T47D (cell line): ENCODE measurements around the gene PRRT2.
"Not testable (repeated sequence)": the region's sequence is repeated elsewhere in the genome, so short reads cannot be mapped to it uniquely, and the experiment has no call there.

Experiments used
- DNase-seq, 2 experiments: peaks; one replicate each; pipeline versions ENCODE4 v3.0.0 to v3.0.0-alpha.2; 2011 to 2012; ENCODE audit warnings: low read depth in 1 of 2, low spot score in 1 of 2
- JUND ChIP-seq: IDR thresholded peaks from 2 replicates; pipeline ENCODE4 v1.6.1; 2012; ENCODE audit warnings: low read depth
- in situ Hi-C: cut with HindIII; loops from 2 replicates; pipeline ENCODE4 v1.10.0; 2016; ENCODE audit warnings: low sequenced_read_pairs, low pct_unique_long_range_greater_than_20kb

Gene PRRT2

DNA sequence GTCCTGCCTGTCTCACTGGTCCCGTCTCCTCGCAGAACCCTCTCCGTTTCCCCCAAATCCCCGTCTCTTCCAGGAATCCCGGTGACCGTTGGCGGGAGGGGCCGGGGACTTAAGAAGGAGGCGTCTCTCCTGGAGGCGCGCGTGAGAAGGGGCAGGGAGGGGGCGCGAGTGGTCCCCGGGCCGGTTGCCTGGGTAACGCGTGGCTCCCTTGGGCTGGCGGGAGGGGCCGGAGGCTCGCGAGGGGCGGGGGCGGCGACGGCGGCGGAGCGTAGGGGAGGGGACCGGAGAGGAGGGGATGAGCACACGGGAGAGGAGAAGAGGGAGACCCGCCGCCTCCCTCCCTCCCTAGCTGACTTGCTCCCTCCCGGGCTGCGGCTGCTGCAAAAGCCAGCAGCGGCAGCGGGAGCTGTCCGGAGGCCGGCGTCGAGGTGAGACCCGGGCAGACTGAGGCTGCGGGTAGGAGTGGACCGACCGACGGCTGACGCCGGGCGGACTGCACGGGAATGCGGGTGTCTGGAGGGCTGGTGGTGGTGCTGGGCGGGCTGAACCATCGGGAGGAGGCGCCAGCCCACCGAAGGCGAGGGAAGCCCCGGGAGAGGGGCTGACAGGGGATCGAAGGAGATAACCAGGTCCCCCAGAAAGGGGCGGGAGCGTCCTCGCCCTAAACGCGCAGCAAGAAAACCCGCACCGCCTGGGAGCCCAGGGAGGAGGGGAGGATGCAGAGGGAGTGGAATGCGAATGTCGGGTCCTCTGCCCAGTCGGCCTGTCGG, at the start of gene PRRT2:
TSS of gene PRRT2 (plus strand) at position 298 of the 770 bp plus-strand sequence. CDS start 862 bp downstream, outside the sequence.
- peak; percentile 31 to 65 for DNase-seq
- in situ Hi-C loops = no loop called here
- TF ChIP-seq JUND = no peak

DNA sequence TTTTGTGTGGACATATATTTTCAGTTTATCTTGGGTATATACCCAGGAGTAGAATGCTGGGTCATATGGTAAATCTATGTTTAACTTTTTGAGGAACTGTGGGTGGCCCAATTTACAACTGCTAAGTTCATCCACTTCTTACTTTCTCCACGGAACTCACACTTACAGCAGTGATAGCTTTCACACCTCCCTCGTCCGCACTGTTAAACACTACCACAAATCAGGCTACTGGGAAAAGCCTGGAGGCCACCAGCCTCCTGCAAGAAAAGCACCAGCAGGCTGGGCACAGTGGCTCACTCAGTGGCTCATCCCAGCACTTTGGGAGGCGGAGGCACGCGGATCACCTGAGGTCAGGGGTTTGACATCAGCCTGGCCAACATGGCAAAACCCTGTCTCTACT, 48.7 kb upstream of the PRRT2 start:
- DNase-seq = no peak
- in situ Hi-C loops = no loop called here

DNA sequence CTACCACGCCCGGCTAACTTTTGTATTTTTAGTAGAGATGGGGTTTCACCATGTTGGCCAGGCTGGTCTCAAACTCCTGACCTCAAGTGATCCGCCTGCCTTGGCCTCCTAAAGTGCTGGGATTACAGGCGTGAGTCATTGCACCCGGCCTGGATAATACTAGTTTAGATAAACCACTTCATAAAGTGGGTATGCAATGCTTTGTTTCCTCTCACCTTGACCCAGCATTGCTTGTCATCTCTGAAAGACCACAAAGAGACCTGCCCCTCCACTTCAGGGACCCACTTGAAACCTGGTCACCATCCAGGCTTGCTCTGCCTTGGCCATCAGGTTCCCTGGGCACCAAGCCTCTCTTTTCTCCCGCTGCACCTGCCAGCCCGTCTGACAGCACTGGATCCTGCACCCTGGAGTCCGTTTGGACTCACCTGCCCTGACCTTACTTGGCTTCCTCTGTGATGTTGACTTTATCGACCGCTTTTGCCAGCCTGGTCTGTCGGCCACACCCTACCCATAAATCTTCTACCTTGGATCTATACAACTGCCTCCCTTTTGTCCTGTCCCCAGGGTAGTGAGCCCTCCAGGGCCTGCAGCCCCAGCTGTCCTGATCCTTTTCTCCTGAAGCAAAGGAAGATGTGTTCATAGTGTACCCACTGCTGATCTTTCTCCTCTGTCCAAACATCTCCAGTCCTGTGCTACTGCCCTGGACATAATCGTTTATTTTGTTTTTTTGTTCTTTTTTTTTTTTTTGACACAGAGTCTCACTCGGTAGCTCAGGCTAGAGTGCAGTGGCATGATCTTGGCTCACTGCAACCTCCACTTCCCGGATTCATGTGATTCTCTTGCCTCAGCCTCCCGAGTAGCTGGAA, 46.6 kb upstream of the PRRT2 start:
- TF ChIP-seq JUND = no peak
- in situ Hi-C loops = no loop called here
- peak in 1 of 2 experiments; percentile 44 for DNase-seq

More for the DNA sequence above, 48.7 kb upstream of the PRRT2 start:
- TF ChIP-seq JUND = no peak

DNA sequence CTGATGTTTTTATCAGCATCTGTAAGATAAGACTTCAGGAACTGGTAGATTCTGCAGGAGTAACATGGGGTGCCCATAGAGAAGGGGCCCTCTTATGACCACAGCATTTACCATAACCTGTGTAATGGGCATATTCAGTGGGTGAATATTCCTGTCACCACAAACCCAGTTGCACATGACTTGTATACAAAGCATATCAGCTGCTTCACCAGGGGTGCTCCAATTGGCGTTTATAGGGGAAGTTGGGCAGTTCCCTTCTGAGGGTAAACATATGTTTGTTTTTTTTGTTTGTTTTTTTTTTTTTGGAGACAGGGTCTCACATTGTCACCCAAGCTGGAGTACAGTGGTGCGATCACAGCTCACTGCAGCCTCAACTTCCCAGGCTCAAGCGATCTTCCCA, 45.4 kb upstream of the PRRT2 start:
- no peak for DNase-seq
- in situ Hi-C loops = no loop called here
- no peak for TF ChIP-seq JUND

DNA sequence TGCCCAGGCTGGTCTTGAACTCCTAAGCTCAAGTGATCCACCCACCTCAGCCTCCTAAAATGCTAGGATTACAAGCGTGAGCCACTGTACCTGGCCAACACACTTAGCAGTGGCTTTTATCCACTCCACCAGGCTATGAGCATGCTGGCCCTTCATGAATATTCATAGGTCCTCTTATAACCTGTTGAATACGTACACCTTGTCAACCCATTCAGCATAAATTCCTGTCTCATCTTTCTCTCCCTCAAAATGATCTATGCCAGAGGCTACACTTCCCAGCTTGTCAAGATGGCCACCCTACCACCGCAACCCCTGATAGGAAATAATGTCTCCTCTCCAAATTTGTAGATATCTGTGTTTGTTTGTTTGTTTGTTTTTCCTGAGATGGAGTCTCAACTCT, 44.9 kb upstream of the PRRT2 start:
- no peak for TF ChIP-seq JUND
- DNase-seq = no peak
- in situ Hi-C loops = no loop called here

DNA sequence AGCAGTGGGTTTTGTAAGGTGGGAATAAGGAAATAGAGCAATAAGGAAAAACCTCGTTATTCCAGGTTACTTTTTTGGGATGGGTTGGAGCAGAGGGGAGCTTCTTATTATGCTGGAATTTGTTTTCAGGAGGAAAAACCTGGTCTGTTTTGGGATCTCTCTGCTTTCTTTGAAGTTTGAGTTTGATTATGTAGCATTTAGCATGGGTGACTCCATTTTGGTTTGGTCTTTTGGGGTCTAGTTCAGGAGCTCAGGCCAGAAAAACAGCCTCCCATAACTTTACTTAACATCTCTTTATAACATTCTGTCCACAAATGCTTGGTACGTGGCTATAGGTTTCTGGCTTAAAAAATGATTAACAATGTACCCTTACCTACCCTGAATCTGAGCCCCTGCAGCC, 42.5 kb upstream of the PRRT2 start:
- no peak for TF ChIP-seq JUND
- no peak for DNase-seq
- in situ Hi-C loops = no loop called here

DNA sequence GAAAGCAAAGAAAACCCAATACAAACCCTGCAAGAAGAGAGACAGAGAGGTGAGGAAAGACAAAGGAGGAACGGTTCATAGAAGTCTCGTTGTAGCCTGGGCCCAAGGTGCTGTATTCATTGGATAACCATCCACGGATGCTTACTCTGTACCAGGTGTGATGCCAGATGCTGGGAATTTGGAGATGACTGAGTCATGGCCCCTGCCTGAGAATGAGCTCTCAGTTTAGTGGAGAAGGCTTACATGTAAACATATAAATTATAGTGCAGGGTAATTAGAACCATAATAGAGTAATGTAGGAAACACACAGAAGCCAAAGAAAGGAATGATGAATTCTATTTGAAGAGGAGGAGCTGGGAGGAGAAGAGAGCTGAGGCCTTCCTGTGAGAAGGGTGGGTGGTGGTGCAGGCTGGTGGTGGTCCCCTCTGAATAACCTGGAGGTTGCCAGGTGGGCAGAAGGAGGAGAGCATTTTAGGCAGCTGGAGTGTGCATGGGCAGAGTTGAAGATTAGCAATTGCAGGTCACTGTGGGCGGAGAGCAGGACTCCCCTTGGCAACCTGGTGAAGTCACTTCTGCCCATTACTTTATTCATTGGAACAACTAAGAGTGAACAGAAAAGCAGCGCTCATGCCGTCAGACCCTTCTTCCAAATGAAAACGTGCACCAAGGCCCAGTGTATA, 41.6 kb upstream of the PRRT2 start:
- no peak for DNase-seq
- in situ Hi-C loops = no loop called here
- TF ChIP-seq JUND = no peak

DNA sequence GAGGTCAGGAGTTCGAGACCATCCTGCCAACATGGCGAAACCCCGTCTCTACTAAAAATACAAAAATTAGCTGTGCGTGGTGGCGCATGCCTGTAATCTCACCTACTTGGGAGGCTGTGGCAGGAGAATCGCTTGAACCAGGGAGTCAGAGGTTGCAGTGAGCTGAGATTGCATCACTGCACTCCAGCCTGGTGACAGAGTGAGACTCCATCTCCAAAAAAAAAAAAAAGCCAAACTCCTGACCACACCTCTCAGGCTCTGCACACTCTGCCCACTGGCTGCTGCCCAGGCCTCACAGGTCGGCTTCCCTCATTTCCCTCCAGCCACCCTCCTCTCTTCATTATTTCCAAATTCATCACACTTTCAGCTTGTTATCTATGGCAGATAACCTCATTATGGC, 39.7 kb upstream of the PRRT2 start:
- DNase-seq, in situ Hi-C loops: not testable (repeated sequence)

DNA sequence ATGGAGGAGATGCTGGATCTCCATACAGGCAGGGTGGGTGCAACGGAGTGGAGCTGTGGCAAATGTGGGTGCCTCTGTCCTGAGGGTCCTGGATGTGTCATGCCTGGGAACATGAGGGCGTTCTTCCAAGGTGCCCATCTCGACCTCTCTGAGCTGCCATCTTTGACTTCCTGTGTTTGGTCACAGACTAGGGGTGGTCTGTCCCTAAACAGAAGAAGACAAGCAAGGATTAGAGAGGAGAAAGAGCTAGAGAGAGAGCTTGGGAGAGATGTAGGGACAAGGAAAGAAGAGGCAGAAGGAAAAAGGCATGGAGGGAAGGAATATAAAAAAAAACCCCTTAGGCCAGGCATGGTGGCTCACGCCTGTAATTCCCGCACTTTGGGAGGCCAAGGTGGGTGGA, 37.3 kb upstream of the PRRT2 start:
- DNase-seq = no peak

DNA sequence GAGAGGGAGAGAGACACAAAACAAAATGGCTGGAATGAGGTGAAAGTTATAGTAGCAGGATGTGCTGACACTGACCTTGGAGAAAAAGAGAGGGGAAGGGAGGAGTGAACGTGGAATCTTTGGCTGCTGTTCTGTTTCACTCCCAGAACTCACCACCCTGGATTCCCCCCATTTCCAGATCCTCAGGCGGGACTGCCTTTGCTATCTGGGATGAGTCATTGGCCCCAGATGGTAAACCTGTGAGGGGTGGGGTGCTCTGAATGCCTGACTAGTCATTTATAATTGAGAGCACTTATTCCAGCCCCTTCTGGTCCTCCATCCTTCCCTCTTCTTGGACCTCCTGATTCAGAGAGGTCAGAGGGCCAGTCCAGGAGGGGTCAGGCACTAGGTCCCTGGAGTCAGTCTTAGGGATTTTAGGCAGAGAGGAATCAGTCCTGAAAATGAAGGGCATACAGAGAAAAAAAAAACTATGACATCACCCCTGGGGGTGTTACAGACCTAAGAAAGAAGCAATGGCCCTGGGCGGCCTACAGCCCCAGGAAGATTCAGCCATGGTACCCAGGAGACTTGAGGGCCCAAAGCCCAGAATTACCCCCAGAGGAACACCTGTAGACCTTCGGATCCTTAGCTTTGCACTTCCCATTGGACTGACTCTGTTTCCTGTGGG, 36.1 kb upstream of the PRRT2 start:
- in situ Hi-C loops = no loop called here
- DNase-seq = no peak
- TF ChIP-seq JUND = no peak

More for the DNA sequence above, 37.3 kb upstream of the PRRT2 start:
- TF ChIP-seq JUND = no peak
- in situ Hi-C loops = no loop called here

DNA sequence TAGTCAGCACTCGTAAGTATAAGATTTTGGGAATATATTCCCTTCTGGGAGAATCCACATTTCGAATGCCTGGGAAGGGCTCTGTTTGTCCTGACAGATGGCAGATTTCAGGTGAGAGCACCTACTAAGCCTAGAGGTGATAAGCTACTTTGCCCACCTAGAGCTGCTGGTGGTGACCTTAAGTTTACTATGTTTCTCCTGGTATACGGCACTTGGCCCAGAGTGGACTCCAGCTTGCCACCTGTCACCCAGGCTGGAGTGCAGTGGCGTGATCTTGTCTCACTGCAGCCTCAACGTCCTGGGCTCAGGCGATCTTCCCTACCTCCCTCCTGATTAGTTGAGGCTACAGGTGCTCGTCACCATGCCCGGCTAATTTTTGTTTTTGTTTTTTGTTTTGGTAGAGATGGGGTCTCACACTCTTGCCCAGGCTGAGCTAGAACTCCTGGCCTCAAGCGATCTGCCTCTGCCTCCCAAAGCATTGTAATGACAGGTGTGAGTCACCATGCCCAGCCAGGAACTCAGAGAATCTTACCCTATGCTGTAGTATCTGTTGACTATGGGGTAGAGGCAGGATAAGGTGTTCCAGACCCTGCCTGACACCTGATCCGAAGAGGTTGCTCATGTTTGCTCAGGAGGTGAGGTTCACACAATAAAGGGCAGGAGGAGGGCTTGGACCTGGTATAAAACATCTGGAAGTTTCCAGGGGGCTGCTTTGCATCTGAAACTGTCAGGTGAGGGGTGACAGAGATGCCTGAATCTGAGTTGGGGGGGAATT, 34.2 kb upstream of the PRRT2 start, which contains the start of gene ZG16:
TSS of gene ZG16 (plus strand) at position 681 of the 775 bp plus-strand sequence. CDS start 1,011 bp downstream, outside the sequence.
- TF ChIP-seq JUND = no peak
- DNase-seq = no peak
- in situ Hi-C loops = no loop called here
